HepG2 (cell line): ENCODE measurements around the gene INTS6. TPM values are rescaled to one million over a fixed set of nuclear protein-coding genes. Genes with fewer than 3 reads are reported as not detected.
A peak's percentile ranks its signal among the peaks of the same experiment; 100 is the strongest.

Experiments
- ATAC-seq: fragments of 200-7000 bp; cut with Tn5 transposase; 3 replicates; pipeline ENCODE4 v1.9.1; 2020; ENCODE audit warnings: mild to moderate bottlenecking, moderate library complexity
- BruUV-seq: library from RNA; stranded (reverse); fragments of 400-500 nt; replicated peaks from 2 replicates; lab custom pipeline; 2021; lab: Mats Ljungman, UMichigan
- CTCF ChIA-PET: fragments of 300-600 bp; formaldehyde crosslinking; extraction: SDS; loops from one replicate; lab custom pipeline; 2021; ENCODE audit warnings: low total read pairs, inconsistent platforms, low intra/inter-chr PET ratio; lab: Yijun Ruan, JAX
- POLR2A ChIA-PET: fragments of 350-600 bp; sonication (Branson Sonifier 250); formaldehyde crosslinking; loops from one replicate; lab custom pipeline; 2020; ENCODE audit warnings: antibody characterized with exemption, inconsistent platforms; lab: Yijun Ruan, JAX
- DNase-seq: peaks from one replicate; pipeline ENCODE4 v3.0.0-alpha.2; 2015; ENCODE audit warnings: low spot score
- FAIRE-seq: peaks from 3 replicates; lab custom pipeline; 2011; peaks lifted over from hg19 to GRCh38; lab: Jason Lieb, UNC
- H2AFZ ChIP-seq: one replicate; pipeline ENCODE4 v1.6.1; 2011; ENCODE audit warnings: low read length, inconsistent platforms
- H3K27ac ChIP-seq: fragments of 300-600 bp; 3 replicates; pipeline ENCODE4 v1.8.0; 2011; ENCODE audit warnings: mixed run types, mild to moderate bottlenecking, mixed read lengths, low read length, inconsistent platforms; ENCODE audit not compliant: insufficient read depth; ENCODE audit errors: extremely low read length
- H3K27me3 ChIP-seq, 2 experiments: fragments of 200-600 bp in 1 of 2; 2 replicates in 1 of 2; 3 replicates in 1 of 2; pipeline versions ENCODE4 v1.6.0 to v1.8.0; 2011; ENCODE audit warnings: low read length in 2 of 2, mild to moderate bottlenecking in 2 of 2, moderate library complexity in 2 of 2, inconsistent platforms in 1 of 2; ENCODE audit not compliant: insufficient read depth in 2 of 2, control insufficient read depth in 1 of 2
- H3K36me3 ChIP-seq, 2 experiments: fragments of 200-600 bp in 1 of 2; replicated peaks in 1 of 2; 2 replicates in 1 of 2; 3 replicates in 1 of 2; pipeline versions ENCODE4 v1.5.1 to v1.8.0; 2011; ENCODE audit warnings: low read length in 2 of 2, inconsistent platforms in 1 of 2; ENCODE audit not compliant: insufficient read depth in 2 of 2, control insufficient read depth in 1 of 2
- H3K4me1 ChIP-seq: 2 replicates; pipeline ENCODE4 v1.5.1; 2012; ENCODE audit warnings: low read length, inconsistent platforms; ENCODE audit not compliant: insufficient read depth
- H3K4me2 ChIP-seq: 2 replicates; pipeline ENCODE4 v1.6.0; 2011; ENCODE audit warnings: low read depth, low read length, inconsistent platforms
- H3K4me3 ChIP-seq, 3 experiments: fragments of 200-600 bp in 1 of 3; sonication (generic), shearing (Covaris generic) in 1 of 3; replicated peaks in 1 of 3; 2 replicates each; pipeline ENCODE4 v1.5.1; 2011 to 2016; ENCODE audit warnings: low read length in 3 of 3, inconsistent platforms in 2 of 3, low read depth in 2 of 3, mild to moderate bottlenecking in 2 of 3, control low read depth in 1 of 3, mixed read lengths in 1 of 3; ENCODE audit not compliant: insufficient read depth in 1 of 3
- H3K79me2 ChIP-seq: one replicate; pipeline ENCODE4 v1.6.1; 2011; ENCODE audit warnings: low read length, inconsistent platforms; ENCODE audit not compliant: insufficient read depth
- H3K9ac ChIP-seq: 2 replicates; pipeline ENCODE4 v1.6.0; 2011; ENCODE audit warnings: mild to moderate bottlenecking, low read depth, low read length, inconsistent platforms; ENCODE audit not compliant: insufficient read depth
- H3K9me3 ChIP-seq: 2 replicates; pipeline ENCODE4 v1.5.1; 2012; ENCODE audit warnings: mild to moderate bottlenecking, low read length
- H4K20me1 ChIP-seq: 2 replicates; pipeline ENCODE4 v1.6.0; 2011; ENCODE audit warnings: inconsistent platforms, mild to moderate bottlenecking, low read length, moderate library complexity; ENCODE audit not compliant: insufficient read depth
- KMT2A ChIP-seq: sonication (generic); formaldehyde crosslinking; IDR thresholded peaks from 2 replicates; pipeline ENCODE4 v1.4.0; 2020; ENCODE audit warnings: missing genetic modification reagents
- MLLT10 ChIP-seq: sonication (generic); formaldehyde crosslinking; IDR thresholded peaks from 2 replicates; pipeline ENCODE4 v1.4.0; 2020; ENCODE audit warnings: missing genetic modification reagents
- NCOA5 ChIP-seq: sonication (generic); formaldehyde crosslinking; IDR thresholded peaks from 2 replicates; pipeline ENCODE4 v1.4.0; 2020; ENCODE audit warnings: missing genetic modification reagents
- NR3C1 ChIP-seq: sonication (generic); formaldehyde crosslinking; IDR thresholded peaks from 2 replicates; pipeline ENCODE4 v1.4.0; 2020; ENCODE audit warnings: missing genetic modification reagents
- POLR2A ChIP-seq, 2 experiments: IDR thresholded peaks; 2 replicates each; pipeline ENCODE4 v1.6.1; 2011; ENCODE audit warnings: low read depth in 2 of 2, low read length in 2 of 2, mild to moderate bottlenecking in 1 of 2, moderate library complexity in 1 of 2; ENCODE audit not compliant: insufficient read depth in 1 of 2
- SMAD3 ChIP-seq: sonication (generic); formaldehyde crosslinking; IDR thresholded peaks from 2 replicates; pipeline ENCODE4 v1.4.0; 2020; ENCODE audit warnings: missing genetic modification reagents
- TBX3 ChIP-seq: fragments of 450-650 bp; IDR thresholded peaks from 2 replicates; pipeline ENCODE4 v1.6.1; 2017; ENCODE audit warnings: antibody characterized with exemption, mild to moderate bottlenecking, inconsistent platforms, borderline replicate concordance
- ZBTB20 ChIP-seq: sonication (generic); formaldehyde crosslinking; IDR thresholded peaks from 2 replicates; pipeline ENCODE4 v1.8.1; 2023; ENCODE audit warnings: missing genetic modification reagents, low read depth, mild to moderate bottlenecking, borderline replicate concordance
- ZNF317 ChIP-seq: sonication (generic); formaldehyde crosslinking; IDR thresholded peaks from 2 replicates; pipeline ENCODE4 v1.5.0; 2020; ENCODE audit warnings: mild to moderate bottlenecking, missing genetic modification reagents
- ZNF775 ChIP-seq: sonication (generic); formaldehyde crosslinking; IDR thresholded peaks from 2 replicates; pipeline ENCODE4 v1.4.0; 2020; ENCODE audit warnings: missing genetic modification reagents, mild to moderate bottlenecking, moderate library complexity, borderline replicate concordance
- ZNF850 ChIP-seq: sonication (generic); formaldehyde crosslinking; conservative IDR thresholded peaks from 2 replicates; pipeline ENCODE4 v1.9.0; 2021; ENCODE audit warnings: mild to moderate bottlenecking, missing genetic modification reagents
- WGBS: methylation state at CpG from one replicate; pipeline ENCODE4 v1.1.6; 2017; ENCODE audit warnings: low lambda C conversion rate; 5-methylcytosine and 5-hydroxymethylcytosine counted together
- in situ Hi-C: cut with HindIII; loops from 2 replicates; pipeline ENCODE4 v1.10.0; 2017; ENCODE audit warnings: low pct_unique_long_range_greater_than_20kb; ENCODE audit not compliant: extremely low pct_ligation_motif_present
- intact Hi-C: fragments of 100-400 bp; cut with micrococcal nuclease; formaldehyde crosslinking; loops from one replicate; pipeline ENCODE4 v1.10.0; 2022; ENCODE audit not compliant: unreplicated experiment
- polyA plus RNA-seq, 8 experiments: library from polyadenylated mRNA; depleted of rRNA in 3 of 8; stranded (reverse) in 7 of 8; unstranded in 1 of 8; fragments of >200 nt; fragmentation: Illumina TruSeq in 4 of 8; extraction: Trizol in 4 of 8; gene quantifications; 2 replicates each; pipeline versions ENCODE4 v1.2.1 to v1.2.3, GENCODE V29; 2011 to 2016; ENCODE audit warnings: low read depth in 4 of 8, missing spikeins in 1 of 8, mixed read lengths in 1 of 8; ENCODE audit not compliant: insufficient read depth in 1 of 8
- total RNA-seq, 5 experiments: library from RNA; depleted of rRNA; stranded (reverse); fragments of >200 nt; fragmentation: Illumina TruSeq; extraction: Trizol; gene quantifications; 2 replicates each; pipeline ENCODE4 v1.2.3, GENCODE V29; 2016; ENCODE audit warnings: low read depth in 1 of 5
- TF ChIP-seq, protein P1 (sequence below): sonication (generic); formaldehyde crosslinking; IDR thresholded peaks from 2 replicates; pipeline ENCODE4 v1.4.0; 2020; ENCODE audit warnings: mild to moderate bottlenecking, low read depth, missing genetic modification reagents
- TF ChIP-seq, protein P2 (sequence below): sonication (generic); formaldehyde crosslinking; IDR thresholded peaks from 2 replicates; pipeline ENCODE4 v1.9.0; 2022; ENCODE audit warnings: missing genetic modification reagents, mild to moderate bottlenecking, borderline replicate concordance

Gene INTS6
- total and polyA plus RNA-seq, 2 of the 13 experiments (the other 11 are each of a cell fraction or from before 2014, with no cell fraction given): 27.9 to 38.4 TPM

DNA sequence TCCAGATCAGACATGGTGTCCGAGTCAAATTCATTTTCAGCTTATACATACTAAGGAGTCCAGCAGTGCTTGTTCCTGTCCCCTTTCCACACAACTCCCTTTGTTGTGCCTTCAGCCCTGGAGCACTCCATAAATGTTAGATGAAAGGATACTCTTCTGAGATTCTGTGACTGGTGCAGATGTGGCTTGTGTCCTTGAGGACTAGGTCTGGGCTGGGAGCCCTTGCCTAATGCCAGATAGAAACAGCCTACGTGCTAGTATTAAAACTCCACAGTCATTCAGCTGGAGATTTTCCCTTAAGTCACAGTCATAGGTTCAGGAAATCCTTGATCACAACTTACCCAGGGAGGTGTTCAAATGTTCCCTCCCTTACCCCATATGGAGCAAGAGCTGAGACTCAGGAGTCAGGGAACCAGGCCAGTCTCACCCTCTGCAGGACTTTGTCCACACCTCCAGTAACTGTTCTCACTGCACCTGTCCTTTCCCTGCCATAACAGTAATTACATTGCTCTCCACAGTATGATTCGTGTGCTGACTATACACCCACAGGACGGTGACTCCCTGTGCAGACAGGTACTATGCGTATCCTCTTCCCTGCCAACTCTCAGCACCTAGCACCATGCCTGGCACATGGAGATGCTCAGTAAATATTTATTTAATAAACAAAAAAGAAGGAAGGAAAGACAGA, 128.9 kb downstream of the INTS6 start:
- no peaks in the 10 kb centered on the region for H3K79me2 ChIP-seq
- DNase-seq (no peak), FAIRE-seq (no peak), ATAC-seq (peak; percentile 24; the same call in 2 of the 3 replicates)
- H3K4me1 ChIP-seq: no peaks in the 10 kb centered on the region
- H3K27ac ChIP-seq: no peak overlapping the region
- in situ Hi-C loops: no loop called here
- no peak overlapping the region for H2AFZ ChIP-seq
- 20% methylated on average over 5 of the region's 5 CpGs for WGBS
- no peak overlapping the region for H3K4me3 ChIP-seq
- H4K20me1 ChIP-seq: no peaks in the 10 kb centered on the region
- ChIA-PET POLR2A (no interaction called here), CTCF (no interaction called here)
- no peaks in the 10 kb centered on the region for H3K36me3 ChIP-seq
- no peak overlapping the region for H3K9ac ChIP-seq
- BruUV-seq: no TSS peak
- intact Hi-C loops: no loop called here
- peaks cover 2 to 14% of the 10 kb centered on the region in 2 experiments; a peak in 3 of 5 replicates for H3K27me3 ChIP-seq
- no peak overlapping the region for H3K4me2 ChIP-seq
- no peaks in the 10 kb centered on the region for H3K9me3 ChIP-seq
- TF ChIP-seq SMAD3 (CRISPR knock-in tag) (no peak), POLR2A (IDR thresholded peaks at IDR 0.05; ENCODE audit: insufficient read depth in 1 of 2, low read depth in 2 of 2, low read length in 2 of 2) (no peak)
- TF ChIP-seq, protein P1, sequence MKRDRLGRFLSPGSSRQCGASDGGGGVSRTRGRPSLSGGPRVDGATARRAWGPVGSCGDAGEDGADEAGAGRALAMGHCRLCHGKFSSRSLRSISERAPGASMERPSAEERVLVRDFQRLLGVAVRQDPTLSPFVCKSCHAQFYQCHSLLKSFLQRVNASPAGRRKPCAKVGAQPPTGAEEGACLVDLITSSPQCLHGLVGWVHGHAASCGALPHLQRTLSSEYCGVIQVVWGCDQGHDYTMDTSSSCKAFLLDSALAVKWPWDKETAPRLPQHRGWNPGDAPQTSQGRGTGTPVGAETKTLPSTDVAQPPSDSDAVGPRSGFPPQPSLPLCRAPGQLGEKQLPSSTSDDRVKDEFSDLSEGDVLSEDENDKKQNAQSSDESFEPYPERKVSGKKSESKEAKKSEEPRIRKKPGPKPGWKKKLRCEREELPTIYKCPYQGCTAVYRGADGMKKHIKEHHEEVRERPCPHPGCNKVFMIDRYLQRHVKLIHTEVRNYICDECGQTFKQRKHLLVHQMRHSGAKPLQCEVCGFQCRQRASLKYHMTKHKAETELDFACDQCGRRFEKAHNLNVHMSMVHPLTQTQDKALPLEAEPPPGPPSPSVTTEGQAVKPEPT (CRISPR knock-in tag): no peak

DNA sequence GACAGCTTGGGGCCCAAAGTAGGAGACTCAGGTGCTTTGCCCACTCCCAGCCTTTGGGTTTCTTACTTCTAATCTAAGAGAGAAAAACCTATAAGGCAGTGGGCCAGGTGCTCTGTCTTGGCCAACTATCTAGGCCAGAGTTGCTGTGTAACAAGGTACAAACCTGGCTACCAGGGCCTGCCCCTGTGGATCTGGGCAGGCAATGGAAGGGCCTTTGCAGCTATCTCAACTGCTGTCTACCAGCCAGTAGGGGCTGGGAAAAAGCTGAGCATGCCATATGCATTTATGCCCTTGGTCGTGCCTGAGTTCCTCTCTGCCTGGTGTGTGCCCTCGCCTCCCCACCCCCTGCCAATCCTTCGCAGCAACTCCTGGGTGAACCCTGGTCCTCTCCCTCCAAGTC, 130.0 kb downstream of the INTS6 start:
- WGBS: 0% methylated on average over 1 of the region's 3 CpGs
- CTCF ChIA-PET: no interaction called here
- Histone ChIP-seq H3K27ac (no peak overlapping the region), H3K9ac (no peak overlapping the region), H3K36me3 (no peaks in the 10 kb centered on the region), H3K9me3 (no peaks in the 10 kb centered on the region), H3K79me2 (no peaks in the 10 kb centered on the region), H4K20me1 (no peaks in the 10 kb centered on the region; the same call in 1 of the 2 replicates), H3K4me1 (no peaks in the 10 kb centered on the region), H3K27me3 (peaks cover 2 to 14% of the 10 kb centered on the region in 2 experiments; a peak in 3 of 5 replicates), H3K4me2 (no peak overlapping the region), H2AFZ (no peak overlapping the region), H3K4me3 (no peak overlapping the region)
- intact Hi-C loops (no loop called here), in situ Hi-C loops (no loop called here)
- ATAC-seq: peak; percentile 62
- POLR2A ChIA-PET: no interaction called here
- no peak for DNase-seq
- no peak for FAIRE-seq
- no TSS peak for BruUV-seq
- TF ChIP-seq KMT2A (CRISPR knock-in tag): no peak
- TF ChIP-seq ZNF775 (CRISPR knock-in tag): no peak
- no peak for TF ChIP-seq NR3C1 (CRISPR knock-in tag)
- TF ChIP-seq, protein P2, sequence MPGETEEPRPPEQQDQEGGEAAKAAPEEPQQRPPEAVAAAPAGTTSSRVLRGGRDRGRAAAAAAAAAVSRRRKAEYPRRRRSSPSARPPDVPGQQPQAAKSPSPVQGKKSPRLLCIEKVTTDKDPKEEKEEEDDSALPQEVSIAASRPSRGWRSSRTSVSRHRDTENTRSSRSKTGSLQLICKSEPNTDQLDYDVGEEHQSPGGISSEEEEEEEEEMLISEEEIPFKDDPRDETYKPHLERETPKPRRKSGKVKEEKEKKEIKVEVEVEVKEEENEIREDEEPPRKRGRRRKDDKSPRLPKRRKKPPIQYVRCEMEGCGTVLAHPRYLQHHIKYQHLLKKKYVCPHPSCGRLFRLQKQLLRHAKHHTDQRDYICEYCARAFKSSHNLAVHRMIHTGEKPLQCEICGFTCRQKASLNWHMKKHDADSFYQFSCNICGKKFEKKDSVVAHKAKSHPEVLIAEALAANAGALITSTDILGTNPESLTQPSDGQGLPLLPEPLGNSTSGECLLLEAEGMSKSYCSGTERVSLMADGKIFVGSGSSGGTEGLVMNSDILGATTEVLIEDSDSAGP (CRISPR knock-in tag): no peak
- TF ChIP-seq TBX3: no peak
- TF ChIP-seq MLLT10: no peak
- no peak for TF ChIP-seq ZBTB20 (CRISPR knock-in tag)
- no peak for TF ChIP-seq ZNF317
- no peak for TF ChIP-seq ZNF850 (CRISPR knock-in tag)
- TF ChIP-seq NCOA5 (CRISPR knock-in tag): no peak
